Heart right ventricle (tissue), 16 donors: ENCODE data around the gene ABITRAM. TPM values are rescaled to one million over a fixed set of nuclear protein-coding genes. Genes with fewer than 3 reads are reported as not detected.

Source experiments
- ATAC-seq, 8 donors: fragments of 200-7000 bp; cut with Tn5 transposase; one replicate each; pipeline ENCODE4 v1.9.1; 2020; ENCODE audit warnings: mild to moderate bottlenecking in 8 of 8, moderate library complexity in 8 of 8, moderate number of reproducible peaks in 1 of 8
- DNase-seq, 2 donors: peaks; one replicate each; pipeline ENCODE4 v3.0.0-alpha.2; 2020
- H3K27ac ChIP-seq, 10 donors: fragments of 200-600 bp; sonication (generic) in 2 of 10; one replicate each; pipeline versions ENCODE4 v1.5.0 to v1.8.0; 2020 to 2022; ENCODE audit warnings: mild to moderate bottlenecking in 3 of 10
- H3K27me3 ChIP-seq, 7 donors: fragments of 200-600 bp; one replicate each; pipeline ENCODE4 v1.8.0; 2021 to 2022; ENCODE audit warnings: mild to moderate bottlenecking in 2 of 7
- H3K36me3 ChIP-seq, 9 donors: fragments of 200-600 bp; sonication (generic) in 1 of 9; one replicate each; pipeline versions ENCODE4 v1.5.0 to v1.8.0; 2020 to 2022; ENCODE audit warnings: mild to moderate bottlenecking in 2 of 9
- H3K4me1 ChIP-seq, 9 donors: fragments of 200-600 bp; sonication (generic) in 1 of 9; one replicate each; pipeline versions ENCODE4 v1.5.0 to v1.8.0; 2020 to 2022; ENCODE audit warnings: mild to moderate bottlenecking in 4 of 9
- H3K4me3 ChIP-seq, 10 donors: fragments of 200-600 bp; sonication (generic) in 2 of 10; one replicate each; pipeline versions ENCODE4 v1.5.0 to v1.8.0; 2020 to 2022; ENCODE audit warnings: mild to moderate bottlenecking in 7 of 10, moderate library complexity in 2 of 10
- H3K9me3 ChIP-seq, 11 donors: fragments of 200-600 bp in 10 of 11; sonication (generic) in 2 of 11; one replicate each; pipeline versions ENCODE4 v1.5.0 to v1.8.0; 2013 to 2022; ENCODE audit warnings: mild to moderate bottlenecking in 2 of 11, control low read depth in 1 of 11, moderate library complexity in 1 of 11
- CTCF ChIP-seq, 9 donors: fragments of 200-600 bp; sonication (generic) in 2 of 9; IDR thresholded peaks; one replicate each; pipeline versions ENCODE4 v1.5.0 to v1.8.0; 2021 to 2022; ENCODE audit warnings: antibody characterized with exemption in 9 of 9, mild to moderate bottlenecking in 5 of 9, moderate library complexity in 1 of 9
- WGBS, 2 donors: extraction: QIAGEN DNeasy Blood & Tissue Kit; methylation state at CpG; one replicate each; pipeline ENCODE4 v1.1.7; 2013; ENCODE audit warnings: inconsistent platforms in 1 of 2; 5-methylcytosine and 5-hydroxymethylcytosine counted together
- intact Hi-C, 10 donors: fragments of 100-400 bp; cut with DNase I; formaldehyde crosslinking; loops; one replicate each; pipeline versions ENCODE4 v1.11.1 to v1.14.2; 2022
- polyA plus RNA-seq, 2 donors: library from polyadenylated mRNA; stranded (reverse); fragments of 200-250 nt; gene quantifications; one replicate each; pipeline ENCODE4 v1.2.3, GENCODE V29; 2013
- total RNA-seq, 10 donors: library from RNA; stranded (reverse); fragmentation: NEBNext Ultra II Directional in 3 of 10; extraction: Animal tissue kit (Norgen Biotek cat#: 25700) in 3 of 10; gene quantifications; one replicate each; pipeline versions ENCODE4 v1.2.1 to v1.2.4, GENCODE V29; 2021 to 2023
- donor health status: Arrhythmogenic right ventricular cardiomyopathy.
- donor health status: ischemic (EF 13 %, LVEDD 7.1; RV severe dilation, severe dysfunction).
- donor health status: healthy with polysubstance abuse.
- donor health status: DM: no; HTN: yes; CAD: no.
- donor health status: DM: no; HTN: no; CAD: no.
- donor health status: ischemic (EF 25% LVEDD 6.9; RV normal size, moderate dysfunction).
- donor health status: ischemic (EF 25% LVEDD 5.7; RV mildly dilated, moderate dysfunction).
- donor health status: healthy.
- donor health status: DM: yes; HTN: yes; CAD: no.
- donor health status: Ischemic cardiomyopathy.
- donor health status: ischemic (EF 35%, LVEDD 5.7; RV mildly dilated, moderate dysfunction).
- donor health status: nonischemic (EF 11% LVEDD 7.7; RV severe dilation, severe dysfunction).
- donor health status: DM: yes; HTN: yes; CAD: no.
- donor health status: PGD.
- donor health status: ischemic (EF 29% LVEDD 5.4; RV normal size, mild dysfunction).
- donor health status: nonischemic (EF 23%, LVEDD 6.1; RV moderate dilation, normal function).

ABITRAM gene
- total and polyA plus RNA-seq, 12 donors, result 9.1 to 17.7 (median 14.6) TPM

- H3K4me1 ChIP-seq, result no peaks in the 10 kb centered on the region
- no peak overlapping the region for H3K4me3 ChIP-seq
- no peaks in the 10 kb centered on the region for H3K27me3 ChIP-seq
- no peak for ATAC-seq
- intact Hi-C loops, result no loop called here
- DNase-seq, result no peak
- TF ChIP-seq CTCF (IDR thresholded peaks at IDR 0.05), result no peak
- H3K36me3 ChIP-seq, result peaks cover 0 to 100% (median 67%) of the 10 kb centered on the region in 9 donors
- no peak overlapping the region for H3K27ac ChIP-seq
- WGBS, 2 donors, result 94 to 97% methylated on average over 5 of the region's 5 CpGs
- H3K9me3 ChIP-seq, result no peaks in the 10 kb centered on the region
Measured at GRCh38 chr9:108900176-108900575, 34.0 kb upstream of the ABITRAM start.

- ATAC-seq (no peak), DNase-seq (no peak)
- 85 to 89% methylated on average over 2 of the region's 2 CpGs for WGBS, 2 donors
- intact Hi-C loops, result no loop called here
- Histone ChIP-seq H3K36me3 (peaks cover 0 to 100% (median 69%) of the 10 kb centered on the region in 9 donors), H3K27ac (no peak overlapping the region), H3K9me3 (no peaks in the 10 kb centered on the region), H3K27me3 (no peaks in the 10 kb centered on the region), H3K4me3 (no peak overlapping the region), H3K4me1 (no peaks in the 10 kb centered on the region)
- TF ChIP-seq CTCF (IDR thresholded peaks at IDR 0.05), result no peak
Measured at GRCh38 chr9:108903420-108904103, 30.6 kb upstream of the ABITRAM start.

- no peaks in the 10 kb centered on the region for H3K27me3 ChIP-seq
- no peak overlapping the region for H3K27ac ChIP-seq
- H3K9me3 ChIP-seq, result no peaks in the 10 kb centered on the region
- no peaks in the 10 kb centered on the region for H3K4me1 ChIP-seq
- 94 to 99% methylated on average over 3 of the region's 3 CpGs for WGBS, 2 donors
- H3K36me3 ChIP-seq, result peaks cover 0 to 100% (median 70%) of the 10 kb centered on the region in 9 donors
- intact Hi-C loops, result no loop called here
- no peak overlapping the region for H3K4me3 ChIP-seq
- TF ChIP-seq CTCF (IDR thresholded peaks at IDR 0.05), result no peak
- DNase-seq (no peak), ATAC-seq (no peak)
Measured at GRCh38 chr9:108904161-108904560, 30.0 kb upstream of the ABITRAM start.

- peaks cover 0 to 100% (median 76%) of the 10 kb centered on the region in 9 donors for H3K36me3 ChIP-seq
- WGBS, 2 donors, result 90 to 94% methylated on average over 2 of the region's 2 CpGs
- H3K27me3 ChIP-seq, result no peaks in the 10 kb centered on the region
- no peaks in the 10 kb centered on the region for H3K4me1 ChIP-seq
- intact Hi-C loops, result no loop called here
- no peak overlapping the region for H3K4me3 ChIP-seq
- ATAC-seq (no peak), DNase-seq (no peak)
- no peak overlapping the region for H3K27ac ChIP-seq
- H3K9me3 ChIP-seq, result no peaks in the 10 kb centered on the region
- TF ChIP-seq CTCF (IDR thresholded peaks at IDR 0.05), result no peak
Measured at GRCh38 chr9:108905494-108905893, 28.7 kb upstream of the ABITRAM start.
